ENCODE data around the gene PCED1A. TPM values are rescaled to one million over a fixed set of nuclear protein-coding genes. Genes with fewer than 3 reads are reported as not detected.
A peak's percentile ranks its signal among the peaks of the same experiment; 100 is the strongest.
"Not testable (repeated sequence)": the region's sequence is repeated elsewhere in the genome, so short reads cannot be mapped to it uniquely, and the experiment has no call there.

The PCED1A gene
- total RNA-seq, 2 experiments from 2014 or later, result 44.6 to 44.8 TPM

GRCh38 chr20:2820084-2820895 lies 20.2 kb downstream of the PCED1A start:
- intact Hi-C loops (cut with micrococcal nuclease), result no loop called here
- H3K27me3 Mint-ChIP-seq (ENCODE audit: low read depth), result peaks cover 14% of the 10 kb centered on the region
- no peak overlapping the region for H3K27ac Mint-ChIP-seq
- CTCF ChIA-PET, result no interaction called here
- no peaks in the 10 kb centered on the region for H3K9me3 Mint-ChIP-seq
- H3K4me1 Mint-ChIP-seq (ENCODE audit: low read depth), result peaks cover 21% of the 10 kb centered on the region
- no peaks in the 10 kb centered on the region for H3K36me3 Mint-ChIP-seq (ENCODE audit: low read depth)
- H3K4me3 Mint-ChIP-seq, result peak overlapping the region; percentile 18
- peak; percentile 4 for DNase-seq

GRCh38 chr20:2817891-2818595 lies 22.4 kb downstream of the PCED1A start:
- no peak overlapping the region for H3K4me3 Mint-ChIP-seq
- CTCF ChIA-PET, result interaction anchor here (0.6 kb wide), 1 partner anchor 469 kb away, joined by 5 read pairs; no protein-coding TSS in a partner anchor

GRCh38 chr20:2817341-2817726 lies 23.1 kb downstream of the PCED1A start:
- Mint-ChIP-seq H3K36me3 (ENCODE audit: low read depth) (peaks cover 1% of the 10 kb centered on the region), H3K27me3 (ENCODE audit: low read depth) (peaks cover 16% of the 10 kb centered on the region), H3K9me3 (peaks cover 2% of the 10 kb centered on the region), H3K4me3 (no peak overlapping the region), H3K4me1 (ENCODE audit: low read depth) (peaks cover 21% of the 10 kb centered on the region), H3K27ac (no peak overlapping the region)
- no peak for DNase-seq
- CTCF ChIA-PET, result no interaction called here
- intact Hi-C loops (cut with micrococcal nuclease), result no loop called here

More at GRCh38 chr20:2817891-2818595, 22.4 kb downstream of the PCED1A start:
- peak; percentile 2 for DNase-seq
- Mint-ChIP-seq H3K4me1 (ENCODE audit: low read depth) (peaks cover 21% of the 10 kb centered on the region), H3K27me3 (ENCODE audit: low read depth) (peaks cover 14% of the 10 kb centered on the region), H3K9me3 (no peaks in the 10 kb centered on the region), H3K36me3 (ENCODE audit: low read depth) (peaks cover 1% of the 10 kb centered on the region), H3K27ac (no peak overlapping the region)
- intact Hi-C loops (cut with micrococcal nuclease), result no loop called here

- Mint-ChIP-seq H3K9me3 (peaks cover 7% of the 10 kb centered on the region), H3K4me1 (ENCODE audit: low read depth) (peaks cover 16% of the 10 kb centered on the region), H3K27ac (no peak overlapping the region), H3K4me3 (no peak overlapping the region), H3K27me3 (ENCODE audit: low read depth) (peaks cover 20% of the 10 kb centered on the region), H3K36me3 (ENCODE audit: low read depth) (peaks cover 3% of the 10 kb centered on the region)
- intact Hi-C loops (cut with micrococcal nuclease), result no loop called here
- DNase-seq, result peak; percentile 34
- CTCF ChIA-PET, result interaction anchor here (0.6 kb wide), 1 partner anchor 26 kb away, joined by 4 read pairs; no protein-coding TSS in a partner anchor
Measured at GRCh38 chr20:2816583-2817340, 23.7 kb downstream of the PCED1A start.

GRCh38 chr20:2816030-2816582 lies 24.3 kb downstream of the PCED1A start, which contains the start of gene TMEM239:
TMEM239 (plus strand) TSS chr20:2816364; CDS start chr20:2816555, 191 bp downstream.
- peaks cover 3% of the 10 kb centered on the region for H3K36me3 Mint-ChIP-seq (ENCODE audit: low read depth)
- CTCF ChIA-PET, result interaction anchor here (0.6 kb wide), 1 partner anchor 26 kb away, joined by 4 read pairs; no protein-coding TSS in a partner anchor
- no peak within 1 kb of the TSS for H3K4me3 Mint-ChIP-seq
- intact Hi-C loops (cut with micrococcal nuclease), result no loop called here
- peaks cover 12% of the 10 kb centered on the region for H3K4me1 Mint-ChIP-seq (ENCODE audit: low read depth)
- no peak for DNase-seq
- H3K27me3 Mint-ChIP-seq (ENCODE audit: low read depth), result peaks cover 21% of the 10 kb centered on the region
- peaks cover 8% of the 10 kb centered on the region for H3K9me3 Mint-ChIP-seq
- no peak within 1 kb of the TSS for H3K27ac Mint-ChIP-seq

GRCh38 chr20:2815242-2815900 lies 25.1 kb downstream of the PCED1A start:
- H3K27me3 Mint-ChIP-seq (ENCODE audit: low read depth), result peaks cover 20% of the 10 kb centered on the region
- H3K4me1 Mint-ChIP-seq (ENCODE audit: low read depth), result peaks cover 6% of the 10 kb centered on the region
- DNase-seq, result no peak
- no peak overlapping the region for H3K4me3 Mint-ChIP-seq
- peaks cover 3% of the 10 kb centered on the region for H3K36me3 Mint-ChIP-seq (ENCODE audit: low read depth)
- no peak overlapping the region for H3K27ac Mint-ChIP-seq
- H3K9me3 Mint-ChIP-seq, result peaks cover 8% of the 10 kb centered on the region
- CTCF ChIA-PET, result no interaction called here
- intact Hi-C loops (cut with micrococcal nuclease), result no loop called here

GRCh38 chr20:2814587-2815051 lies 25.8 kb downstream of the PCED1A start, which contains the start of gene C20orf141:
C20orf141 (plus strand) TSS chr20:2814987; CDS start chr20:2815185, 198 bp downstream.
- Mint-ChIP-seq H3K4me1 (ENCODE audit: low read depth) (no peaks in the 10 kb centered on the region), H3K27ac (no peak within 1 kb of the TSS)
- intact Hi-C loops (cut with micrococcal nuclease), result no loop called here

GRCh38 chr20:2814076-2814475 lies 26.4 kb downstream of the PCED1A start:
- Mint-ChIP-seq H3K36me3 (ENCODE audit: low read depth) (peaks cover 3% of the 10 kb centered on the region), H3K9me3 (peaks cover 8% of the 10 kb centered on the region), H3K4me1 (ENCODE audit: low read depth) (no peaks in the 10 kb centered on the region), H3K4me3 (no peak overlapping the region), H3K27ac (no peak overlapping the region), H3K27me3 (ENCODE audit: low read depth) (peaks cover 13% of the 10 kb centered on the region)
- CTCF ChIA-PET, result interaction anchor here (0.6 kb wide), 1 partner anchor 19 kb away, joined by 4 read pairs; no protein-coding TSS in a partner anchor
- DNase-seq, result no peak
- intact Hi-C loops (cut with micrococcal nuclease), result no loop called here

More at GRCh38 chr20:2814587-2815051, 25.8 kb downstream of the PCED1A start, which contains the start of gene C20orf141:
- H3K9me3 Mint-ChIP-seq, result peaks cover 8% of the 10 kb centered on the region
- no peak for DNase-seq
- peaks cover 12% of the 10 kb centered on the region for H3K27me3 Mint-ChIP-seq (ENCODE audit: low read depth)
- no peak within 1 kb of the TSS for H3K4me3 Mint-ChIP-seq
- CTCF ChIA-PET, result interaction anchor here (0.6 kb wide), 1 partner anchor 20 kb away, joined by 4 read pairs; no protein-coding TSS in a partner anchor
- peaks cover 3% of the 10 kb centered on the region for H3K36me3 Mint-ChIP-seq (ENCODE audit: low read depth)

GRCh38 chr20:2812189-2812588 lies 28.3 kb downstream of the PCED1A start:
- intact Hi-C loops (cut with micrococcal nuclease), result no loop called here
- Mint-ChIP-seq H3K36me3 (ENCODE audit: low read depth) (peaks cover 3% of the 10 kb centered on the region), H3K27me3 (ENCODE audit: low read depth) (peaks cover 16% of the 10 kb centered on the region), H3K27ac (no peak overlapping the region), H3K4me1 (ENCODE audit: low read depth) (no peaks in the 10 kb centered on the region), H3K4me3 (no peak overlapping the region), H3K9me3 (peaks cover 8% of the 10 kb centered on the region)
- CTCF ChIA-PET, result interaction anchor here (0.7 kb wide), 1 partner anchor 499 kb away, joined by 3 read pairs; no protein-coding TSS in a partner anchor
- DNase-seq, result no peak

GRCh38 chr20:2809690-2810089 lies 30.8 kb downstream of the PCED1A start:
- intact Hi-C loops (cut with micrococcal nuclease), result no loop called here
- no peak for DNase-seq
- Mint-ChIP-seq H3K4me3 (no peak overlapping the region), H3K9me3 (peaks cover 8% of the 10 kb centered on the region), H3K27me3 (ENCODE audit: low read depth) (peaks cover 27% of the 10 kb centered on the region), H3K27ac (no peak overlapping the region), H3K4me1 (ENCODE audit: low read depth) (no peaks in the 10 kb centered on the region), H3K36me3 (ENCODE audit: low read depth) (peaks cover 3% of the 10 kb centered on the region)
- CTCF ChIA-PET, result interaction anchor here (0.6 kb wide), 1 partner anchor 55 kb away, joined by 7 read pairs; no protein-coding TSS in a partner anchor

GRCh38 chr20:2807929-2808328 lies 32.5 kb downstream of the PCED1A start:
- H3K4me1 Mint-ChIP-seq (ENCODE audit: low read depth); H3K27ac Mint-ChIP-seq; H3K36me3 Mint-ChIP-seq (ENCODE audit: low read depth); H3K4me3 Mint-ChIP-seq; H3K9me3 Mint-ChIP-seq; intact Hi-C loops (cut with micrococcal nuclease); DNase-seq: not testable (repeated sequence)
- peaks cover 35% of the 10 kb centered on the region for H3K27me3 Mint-ChIP-seq (ENCODE audit: low read depth)
- CTCF ChIA-PET, result interaction anchor here (0.6 kb wide), 1 partner anchor 13 kb away, joined by 8 read pairs; no protein-coding TSS in a partner anchor
